ENCODE data around the gene CABYR.

CABYR gene

GRCh38 chr18:24190590-24190989 lies 51.7 kb downstream of the CABYR start:
- TF ChIP-seq CTCF (IDR thresholded peaks at IDR 0.05; ENCODE audit: control extremely low read depth, extremely low read depth, low read depth, missing control alignments): no peak
- CTCF ChIA-PET: interaction anchor here (0.8 to 11.4 kb wide), 4 partner anchors 9 to 14 kb away, joined by 3 to 106 read pairs (median 6); no protein-coding TSS in a partner anchor
- DNase-seq (ENCODE audit: extremely low spot score): no peak
- POLR2A ChIA-PET: no interaction called here

- DNase-seq (ENCODE audit: extremely low spot score): no peak
- TF ChIP-seq CTCF (IDR thresholded peaks at IDR 0.05; ENCODE audit: control extremely low read depth, extremely low read depth, low read depth, missing control alignments): no peak
- ChIA-PET CTCF (no interaction called here), POLR2A (no interaction called here)
Measured at GRCh38 chr18:24195296-24196053, 56.6 kb downstream of the CABYR start.

GRCh38 chr18:24196764-24197163 lies 57.9 kb downstream of the CABYR start:
- no peak for TF ChIP-seq CTCF (IDR thresholded peaks at IDR 0.05; ENCODE audit: control extremely low read depth, extremely low read depth, low read depth, missing control alignments)
- DNase-seq (ENCODE audit: extremely low spot score): no peak
- ChIA-PET CTCF (interaction anchor here (2.1 kb wide), 1 partner anchor 9 kb away, joined by 6 read pairs; no protein-coding TSS in a partner anchor), POLR2A (no interaction called here)

GRCh38 chr18:24197412-24197811 lies 58.5 kb downstream of the CABYR start:
- DNase-seq (ENCODE audit: extremely low spot score): no peak
- POLR2A ChIA-PET: no interaction called here
- CTCF ChIA-PET: interaction anchor here (1.3 to 2.1 kb wide), 2 partner anchors 10 to 21 kb away, joined by 6 to 7 read pairs; no protein-coding TSS in a partner anchor
- TF ChIP-seq CTCF (IDR thresholded peaks at IDR 0.05; ENCODE audit: control extremely low read depth, extremely low read depth, low read depth, missing control alignments): no peak

GRCh38 chr18:24198461-24198860 lies 59.6 kb downstream of the CABYR start:
- POLR2A ChIA-PET: no interaction called here
- TF ChIP-seq CTCF (IDR thresholded peaks at IDR 0.05; ENCODE audit: control extremely low read depth, extremely low read depth, low read depth, missing control alignments): no peak
- CTCF ChIA-PET: interaction anchor here (1.3 to 2.4 kb wide), 3 partner anchors 9 to 22 kb away, joined by 5 to 7 read pairs (median 7); no protein-coding TSS in a partner anchor
- DNase-seq (ENCODE audit: extremely low spot score): no peak

- no peak for DNase-seq (ENCODE audit: extremely low spot score)
- ChIA-PET POLR2A (no interaction called here), CTCF (interaction anchor here (0.8 to 2.4 kb wide), 4 partner anchors 8 to 23 kb away, joined by 3 to 7 read pairs (median 4); no protein-coding TSS in a partner anchor)
- no peak for TF ChIP-seq CTCF (IDR thresholded peaks at IDR 0.05; ENCODE audit: control extremely low read depth, extremely low read depth, low read depth, missing control alignments)
Measured at GRCh38 chr18:24199372-24199962, 60.6 kb downstream of the CABYR start.

Data from GM10248 (cell line).